NCI-H2196 (cell line): ENCODE results near the gene KLF16.

Experiments
- DNase-seq: peaks from one replicate; lab custom pipeline; 2025; ENCODE audit not compliant: unreplicated experiment; lab: John Stamatoyannopoulos, UW

The KLF16 gene

DNA sequence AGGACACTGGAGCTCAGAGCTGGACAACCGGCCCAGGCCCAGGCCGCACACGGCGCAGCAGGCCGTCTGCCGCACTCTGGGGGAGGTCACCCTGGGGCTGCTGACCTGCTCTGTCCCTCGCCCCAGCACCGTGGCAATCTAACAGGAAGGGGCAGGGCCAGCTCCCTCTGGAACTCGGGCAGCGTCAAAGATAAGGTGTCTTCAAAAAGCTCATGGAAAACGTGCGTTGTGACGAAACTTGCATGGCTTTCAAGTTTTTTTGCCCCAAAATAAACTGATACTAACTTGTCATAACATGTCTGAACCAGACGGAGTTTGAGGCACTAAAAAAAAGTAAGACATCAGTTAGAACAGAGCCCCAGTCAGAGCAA lies 39.1 kb downstream of the KLF16 start:
- no peak for DNase-seq

DNA sequence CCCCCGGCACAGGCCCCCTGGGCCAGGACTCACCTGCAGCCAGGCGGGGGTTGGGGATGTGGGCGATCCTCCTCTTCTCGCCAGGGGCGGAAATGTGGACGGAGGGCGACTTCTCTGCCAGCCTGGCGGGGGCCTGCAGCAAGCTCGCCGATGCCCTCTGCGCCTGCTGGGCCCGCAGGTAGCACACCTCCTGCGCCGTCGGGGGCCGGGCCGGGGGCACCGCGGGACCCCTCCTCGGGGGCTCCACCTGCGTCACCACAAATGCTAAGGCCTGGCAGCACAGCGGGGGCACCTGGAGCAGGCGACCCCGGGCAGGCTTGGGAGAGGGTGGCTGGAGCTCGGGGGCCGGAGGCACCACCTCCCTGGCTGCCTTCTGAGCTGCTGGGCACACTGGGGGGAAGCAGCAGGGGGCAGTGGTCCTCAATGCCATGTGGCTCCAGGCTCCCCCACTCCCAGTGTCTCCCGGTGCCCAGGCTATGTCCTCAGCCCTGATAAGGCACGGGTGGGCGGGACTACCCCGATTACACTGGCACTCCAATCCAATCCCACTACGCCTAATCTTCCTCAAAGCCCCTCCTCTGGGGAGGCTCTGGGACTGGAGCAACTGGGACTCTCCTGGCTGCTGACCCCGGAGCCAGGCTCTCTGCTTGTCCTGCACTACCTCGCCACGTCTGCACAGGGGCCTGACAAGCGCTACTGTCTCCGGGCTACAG lies 39.7 kb downstream of the KLF16 start:
- no peak for DNase-seq

DNA sequence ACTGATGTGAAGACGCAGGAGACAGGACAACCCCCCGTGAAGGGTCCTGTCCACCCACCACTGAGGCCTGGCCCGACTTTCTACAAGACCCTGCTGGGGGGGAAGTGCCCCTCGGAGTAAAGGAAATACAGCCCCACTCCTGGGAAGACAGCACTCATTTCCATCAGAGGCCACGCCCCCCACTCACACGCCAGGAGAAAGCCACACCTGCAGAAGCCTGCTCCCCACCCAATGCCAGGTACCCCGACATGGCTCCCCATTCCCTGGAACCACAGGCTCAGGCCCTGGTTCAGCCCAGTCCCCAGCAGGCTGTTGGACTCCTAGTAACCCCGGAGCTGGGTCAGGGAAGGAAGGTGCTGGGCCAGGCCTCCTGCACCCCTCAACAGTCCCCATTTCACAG lies 40.4 kb downstream of the KLF16 start:
- no peak for DNase-seq

DNA sequence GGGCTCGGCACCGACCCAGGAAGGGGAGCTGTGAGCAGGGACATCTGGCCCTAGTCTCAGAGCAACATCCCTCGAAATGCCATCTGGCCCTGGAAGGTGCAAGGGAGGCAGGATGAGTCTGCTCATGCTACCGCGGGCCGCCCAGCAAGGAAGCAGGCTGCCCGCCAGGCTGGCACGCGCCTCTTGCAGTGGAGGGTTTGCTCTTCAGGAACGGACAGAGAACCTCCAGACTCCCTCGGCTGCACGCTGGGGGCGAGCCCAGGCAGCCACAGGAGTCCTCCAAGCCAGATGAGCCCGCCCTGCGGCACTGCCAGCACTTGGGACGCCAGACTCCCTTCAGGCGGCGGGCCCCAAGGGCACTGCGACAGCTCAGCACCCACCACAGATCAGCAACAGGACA lies 41.2 kb downstream of the KLF16 start:
- DNase-seq, result no peak

DNA sequence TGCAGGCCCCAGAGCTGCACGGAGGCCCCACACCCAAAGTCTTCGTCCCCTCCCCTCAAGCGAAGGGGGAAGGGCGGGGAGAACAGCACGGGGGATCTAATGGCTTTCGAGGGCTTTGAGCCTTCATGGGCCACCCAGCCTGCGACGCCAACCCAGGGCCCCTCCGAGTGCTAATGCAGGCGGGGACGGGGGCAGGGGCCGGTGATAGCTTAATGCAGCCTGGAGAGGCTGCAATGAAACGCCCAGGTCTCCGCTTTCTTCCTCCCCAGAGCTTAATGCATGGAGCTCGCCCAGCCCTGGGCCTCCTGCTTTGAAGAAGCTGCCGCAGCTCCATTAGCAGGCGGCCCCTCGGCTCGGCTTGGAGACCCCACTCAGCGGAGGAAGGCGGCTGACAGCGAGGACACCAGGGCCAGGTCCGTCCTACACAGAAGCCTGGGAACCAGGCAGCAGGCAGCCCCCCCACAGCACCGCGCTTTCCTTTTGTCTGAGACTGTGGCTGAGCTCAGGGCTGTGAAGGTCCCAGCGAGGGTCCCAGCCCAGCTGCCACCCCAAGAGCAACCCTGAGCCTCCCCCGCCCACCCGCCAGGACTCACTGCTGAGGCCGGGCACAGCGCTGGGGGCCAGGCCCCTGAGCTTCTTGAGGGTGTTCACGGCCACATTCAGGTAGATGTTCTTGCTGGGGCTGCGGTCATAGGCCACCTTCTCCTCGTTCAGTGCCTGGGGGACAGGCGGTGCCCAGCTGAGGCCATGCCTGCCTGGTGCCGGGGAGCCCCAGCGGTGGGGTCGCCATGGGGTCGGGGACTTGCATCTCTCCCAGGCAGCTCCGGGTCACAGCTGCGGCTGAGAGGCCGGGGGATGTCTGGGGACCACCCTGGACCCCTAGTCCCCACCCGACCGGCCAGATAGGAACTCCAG lies 43.8 kb downstream of the KLF16 start:
- no peak for DNase-seq

DNA sequence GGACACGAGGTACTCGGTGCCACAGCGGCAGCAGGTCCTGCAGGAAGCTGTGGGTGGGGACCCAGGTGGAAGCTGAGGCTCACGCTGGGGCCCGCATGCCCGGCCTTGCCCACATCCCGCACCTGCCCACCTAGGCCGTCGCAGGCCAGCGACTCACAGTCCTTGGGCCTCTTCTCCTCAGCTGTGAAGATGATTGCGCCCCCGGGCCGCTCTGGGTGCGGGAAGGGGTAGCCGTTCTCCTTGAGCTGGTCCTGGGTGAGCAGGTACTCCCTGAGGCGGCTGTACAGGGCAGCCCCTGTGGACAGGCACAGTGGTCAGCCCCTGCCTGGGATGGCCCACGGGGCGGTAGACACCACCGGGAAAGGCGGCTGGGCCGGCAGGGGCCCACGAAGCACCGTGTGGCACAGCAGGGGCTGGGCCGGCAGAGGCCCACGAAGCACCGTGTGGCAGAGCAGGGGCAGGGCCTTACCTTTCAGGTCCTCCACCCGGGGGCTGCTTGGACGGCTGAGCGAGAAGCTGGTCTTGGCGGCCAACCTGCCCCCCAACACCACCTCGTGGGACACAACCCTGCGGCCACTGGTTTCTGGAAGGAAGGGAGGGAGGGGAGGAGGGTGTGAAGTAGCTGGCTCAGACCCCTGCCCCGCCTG lies 44.7 kb downstream of the KLF16 start:
- no peak for DNase-seq

DNA sequence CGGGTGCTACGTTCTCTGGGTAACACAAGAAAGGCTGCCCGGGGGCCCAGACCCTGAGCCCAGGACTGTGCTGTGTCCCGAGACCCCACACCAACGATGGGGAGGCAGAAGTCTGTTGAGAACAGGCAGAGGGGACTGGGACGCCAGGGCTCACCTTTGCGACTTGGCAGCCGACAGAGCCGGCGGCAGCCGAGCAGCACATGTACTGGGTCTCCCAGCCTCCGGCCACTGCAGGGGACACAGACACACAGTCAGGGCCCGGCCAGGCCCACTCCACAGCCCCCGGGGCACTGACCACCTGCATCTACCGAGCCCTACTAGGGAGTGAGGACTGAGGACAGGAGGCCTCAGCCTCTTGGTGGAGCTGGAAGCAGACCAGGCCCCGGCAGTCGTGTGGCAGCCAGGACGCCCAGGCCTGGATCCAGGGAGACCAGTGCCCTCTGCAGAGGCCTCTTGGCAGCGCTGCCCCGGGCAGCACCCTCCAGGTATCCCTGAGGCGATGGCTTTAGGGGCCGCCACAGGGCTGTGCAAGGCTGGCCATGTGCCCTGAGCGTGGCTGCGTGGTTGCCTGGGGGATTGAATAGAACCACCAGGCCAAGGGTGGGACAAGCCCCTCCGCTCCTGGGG lies 45.7 kb downstream of the KLF16 start:
- no peak for DNase-seq

DNA sequence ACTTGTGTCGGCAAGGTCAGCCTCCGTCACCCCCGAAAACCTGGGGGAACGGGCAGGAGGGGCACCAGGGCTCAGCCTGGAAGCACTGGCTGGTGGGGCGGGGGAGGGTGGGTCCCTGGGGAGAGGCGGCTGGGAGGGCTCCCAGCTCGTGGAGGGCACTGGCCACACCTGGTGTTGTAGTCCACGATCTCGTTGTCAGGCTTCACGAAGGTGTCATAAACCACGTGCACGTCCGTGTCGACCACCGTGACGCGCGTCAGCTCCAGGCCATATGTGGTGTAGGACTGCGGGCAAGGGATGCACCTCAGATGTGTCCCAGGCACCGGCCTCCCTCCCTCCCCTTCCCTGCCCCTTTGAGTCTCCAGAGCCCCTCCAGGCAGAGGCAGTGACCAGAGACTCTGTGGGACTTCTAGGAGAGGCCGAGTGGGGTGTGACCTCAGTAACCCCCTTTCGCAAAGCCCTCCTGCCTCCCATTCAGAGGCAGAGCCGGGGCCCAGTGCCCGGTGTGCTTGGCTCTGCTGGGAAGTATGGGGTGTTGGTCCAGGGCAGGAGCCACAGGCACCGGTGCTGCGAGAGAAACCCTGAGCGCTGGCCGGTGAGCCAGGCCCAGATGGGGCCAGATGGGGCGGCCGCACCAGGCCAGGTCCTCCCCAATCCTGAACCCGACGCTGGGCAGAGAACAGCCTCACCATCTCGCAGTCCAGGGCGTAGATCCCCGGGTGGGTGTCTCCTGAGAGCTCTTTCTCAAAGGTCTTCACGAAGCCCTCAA lies 46.7 kb downstream of the KLF16 start:
- no peak for DNase-seq

DNA sequence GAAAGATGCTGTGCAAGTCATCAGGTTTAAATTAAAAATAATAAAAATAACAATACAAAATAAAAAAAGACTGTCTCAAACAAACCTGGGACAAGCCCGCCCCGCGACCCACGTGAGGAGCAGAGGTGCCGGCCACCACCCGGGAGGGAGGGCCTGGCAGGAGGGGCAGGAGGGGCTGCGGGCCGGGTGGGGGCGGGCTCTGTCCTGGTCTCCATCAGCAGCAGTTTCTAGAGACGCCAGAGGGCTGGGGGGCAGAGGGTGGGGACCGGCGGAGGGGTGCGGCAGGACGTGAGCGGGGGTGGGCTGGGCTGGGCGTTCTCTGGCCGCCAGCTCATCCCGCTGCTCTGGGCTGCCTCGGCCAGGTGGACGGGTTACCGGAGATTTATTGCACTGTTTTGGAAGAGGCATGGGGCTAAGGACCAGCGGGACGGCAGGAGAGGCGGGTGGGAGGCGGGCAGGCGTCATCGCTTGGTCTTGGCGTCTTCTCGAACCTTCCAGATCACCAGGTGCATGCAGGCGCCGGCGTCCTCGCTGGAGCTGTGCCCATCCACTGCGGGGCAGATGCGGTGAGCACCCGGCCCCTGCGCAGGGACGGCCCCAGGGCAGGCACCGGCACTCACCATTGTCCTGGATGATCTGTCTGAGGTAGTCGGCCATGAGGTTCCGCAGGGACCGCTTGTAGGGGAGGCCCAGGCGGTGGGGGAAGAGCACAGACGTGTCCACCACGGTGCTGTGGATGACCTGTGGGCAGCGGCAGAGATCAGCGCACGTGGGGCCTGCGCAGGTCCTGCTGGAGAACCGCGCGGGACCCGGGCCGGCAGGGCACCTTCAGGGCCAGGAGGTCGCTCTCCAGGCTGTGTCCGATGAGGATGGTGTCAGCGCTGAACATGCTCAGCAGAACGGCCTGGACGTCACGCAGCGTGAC lies 47.5 kb downstream of the KLF16 start:
- DNase-seq, result no peak

DNA sequence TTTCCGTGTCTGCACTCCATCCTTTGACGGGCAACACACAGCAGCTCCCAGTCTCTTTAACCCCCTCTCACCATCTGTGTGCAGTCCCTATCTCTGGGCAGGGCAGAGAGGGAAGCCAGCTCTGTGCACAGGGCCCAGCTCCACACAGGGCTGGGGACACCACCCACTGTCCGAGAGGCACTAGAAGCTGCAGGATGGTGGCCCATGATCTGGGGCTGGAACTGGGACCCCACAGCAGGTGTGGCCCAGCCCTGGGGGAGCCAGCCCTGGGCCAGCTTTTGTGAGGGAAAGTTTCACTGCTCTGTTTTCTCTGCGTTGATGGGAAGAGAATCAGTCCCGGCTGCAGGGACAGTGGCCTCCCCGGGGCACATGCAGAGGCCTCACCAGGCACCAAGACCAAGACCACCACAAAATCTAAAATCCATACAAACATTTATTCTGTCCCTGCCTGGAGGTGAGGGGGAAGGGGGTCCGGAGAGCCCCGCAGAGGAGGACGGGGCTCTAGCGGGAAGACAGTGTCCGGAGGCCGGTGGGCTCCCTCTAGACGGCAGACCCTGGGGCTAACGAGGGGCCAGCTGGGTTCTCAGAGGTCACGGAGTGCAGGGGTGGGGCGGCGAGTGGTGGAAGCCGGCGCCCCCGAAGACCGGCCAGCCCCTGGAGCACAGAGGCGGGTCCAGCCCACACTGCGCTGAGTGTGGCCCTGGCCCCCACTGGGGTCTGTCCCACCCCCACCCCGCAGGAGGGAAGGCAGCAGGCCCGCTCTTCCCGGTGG lies 48.4 kb downstream of the KLF16 start:
- DNase-seq, result no peak

DNA sequence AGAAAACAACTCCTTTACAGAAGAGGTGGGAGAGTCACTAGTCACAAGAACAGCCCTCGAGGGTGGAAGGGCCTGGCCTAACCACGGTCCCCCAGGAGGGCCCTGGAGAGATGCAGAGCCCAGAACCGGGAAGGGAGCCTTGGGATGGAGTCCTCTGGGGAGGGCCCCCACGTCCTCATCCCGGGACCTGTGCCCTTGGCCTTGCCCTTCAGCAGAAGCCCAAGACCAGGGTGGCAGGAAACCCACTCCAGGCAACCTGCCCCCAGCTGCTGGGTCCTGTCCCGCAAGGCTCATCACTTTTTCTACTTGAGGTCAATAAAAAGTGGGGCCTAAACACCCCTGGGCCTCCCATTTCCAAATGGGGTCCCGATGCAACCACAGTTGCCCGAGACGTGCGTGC lies 49.0 kb downstream of the KLF16 start:
- no peak for DNase-seq

DNA sequence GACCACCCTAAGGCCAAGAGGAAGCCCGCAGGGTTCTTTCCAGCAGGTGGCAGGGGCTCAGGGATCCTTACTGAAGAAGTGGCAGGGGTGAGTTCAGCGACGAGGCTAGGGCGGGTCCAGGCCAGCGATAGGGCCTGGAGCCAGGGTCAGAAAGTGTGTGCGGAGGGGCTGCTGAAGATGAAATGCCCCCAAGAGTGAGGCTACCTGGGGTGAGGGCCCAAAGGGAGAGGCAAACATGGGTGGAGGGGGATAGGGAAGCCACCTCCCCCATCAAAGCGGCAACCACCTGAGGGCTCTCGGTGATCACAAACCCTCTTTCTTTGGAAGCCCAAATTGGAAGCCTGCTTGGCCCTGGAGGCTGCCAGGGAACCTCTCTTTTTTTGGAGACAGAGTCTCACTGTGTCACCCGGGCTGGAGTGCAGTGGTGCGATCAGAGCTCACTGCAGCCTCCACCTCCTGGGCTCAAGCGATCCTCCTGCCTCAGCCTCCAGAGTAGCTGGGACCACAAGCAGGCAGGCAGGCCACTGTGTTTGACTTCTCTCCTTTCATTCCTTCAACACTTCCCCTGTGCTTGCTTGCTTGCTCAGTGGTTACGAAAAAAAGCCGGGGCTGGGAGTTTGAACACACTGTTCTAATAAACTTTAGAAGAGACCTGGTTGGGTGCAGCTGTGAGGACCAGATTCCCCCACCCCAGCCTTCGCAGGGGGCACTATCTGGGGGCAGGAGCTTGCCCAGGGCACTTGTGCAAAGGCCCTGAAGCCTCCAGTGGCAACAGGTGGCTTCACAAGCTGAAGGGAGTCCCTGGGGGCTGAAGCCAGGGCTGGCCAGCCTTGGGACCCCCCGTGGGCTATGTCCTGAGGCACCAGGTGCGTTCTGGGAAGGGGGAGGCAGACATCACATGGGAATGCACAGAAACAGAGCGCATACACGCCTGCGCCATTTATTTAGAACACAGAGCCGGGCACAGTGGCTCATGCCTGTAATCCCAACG lies 49.9 kb downstream of the KLF16 start:
- no peak for DNase-seq

DNA sequence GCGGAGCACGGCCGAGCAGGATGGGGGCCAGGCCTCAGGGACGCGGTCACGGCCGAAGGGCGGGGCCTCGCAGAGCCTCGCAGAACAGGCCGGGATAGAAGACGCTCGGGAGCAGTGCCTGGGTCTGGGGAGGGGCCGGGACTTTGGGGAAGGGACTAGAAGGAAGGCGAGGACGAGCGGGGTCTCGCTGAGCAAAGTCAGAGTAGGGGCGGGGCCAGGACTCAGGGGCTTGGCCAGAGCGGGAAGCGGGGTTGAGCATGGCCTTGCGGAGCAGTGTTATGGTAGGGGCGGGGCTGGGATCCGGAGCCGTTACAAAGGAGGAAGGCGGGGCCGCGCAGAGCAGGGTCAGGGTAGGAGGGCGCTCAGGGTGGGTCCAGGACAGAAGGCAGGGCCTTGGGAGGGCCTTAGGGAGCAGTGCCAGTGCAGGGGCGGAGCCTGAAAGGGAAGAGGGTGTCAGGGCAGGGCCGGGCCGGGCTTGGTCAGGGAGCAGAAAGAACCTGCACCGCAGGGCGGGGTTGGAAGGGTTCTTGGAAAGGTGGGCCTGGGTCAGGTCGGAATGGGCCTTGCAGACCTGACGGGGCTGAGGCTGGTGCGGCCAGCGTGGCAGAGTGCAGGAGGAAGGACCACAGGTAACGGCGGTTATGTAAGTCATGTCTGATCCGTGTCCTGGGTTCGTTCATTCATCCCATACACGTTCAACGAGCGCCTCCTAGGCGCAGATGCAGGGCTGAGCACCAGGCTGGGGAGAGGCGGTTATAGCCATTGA lies 50.8 kb downstream of the KLF16 start:
- peak; percentile 96 for DNase-seq

DNA sequence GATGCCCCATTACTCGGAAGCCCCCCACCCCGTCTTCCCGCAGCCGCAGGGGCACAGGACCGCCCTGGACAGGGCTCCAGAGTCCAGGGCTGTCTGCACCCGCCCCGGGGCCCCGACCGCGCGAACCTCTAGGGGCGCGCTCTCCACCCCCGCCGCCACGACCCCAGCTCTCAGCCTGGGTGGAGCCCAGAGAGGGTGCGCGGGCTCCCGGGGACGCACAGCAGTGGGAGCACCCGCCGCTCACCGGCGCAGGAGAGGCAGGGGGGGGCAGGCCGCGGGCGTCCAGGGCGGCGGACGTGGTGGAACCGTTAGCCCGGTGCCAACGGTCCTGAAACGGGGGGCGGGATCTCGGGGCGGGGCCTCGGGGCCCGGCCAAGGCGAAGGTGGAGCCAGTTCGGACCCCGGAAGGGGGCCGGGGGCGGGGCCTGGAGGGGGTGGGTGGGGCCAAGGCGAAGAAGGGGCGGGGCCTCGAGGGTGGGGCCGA lies 51.4 kb downstream of the KLF16 start, which contains the start of gene ATP8B3:
Gene ATP8B3, minus strand, starts transcription at position 335 of the 484 bp plus-strand sequence. CDS start 540 bp downstream, outside the sequence.
- no peak for DNase-seq

DNA sequence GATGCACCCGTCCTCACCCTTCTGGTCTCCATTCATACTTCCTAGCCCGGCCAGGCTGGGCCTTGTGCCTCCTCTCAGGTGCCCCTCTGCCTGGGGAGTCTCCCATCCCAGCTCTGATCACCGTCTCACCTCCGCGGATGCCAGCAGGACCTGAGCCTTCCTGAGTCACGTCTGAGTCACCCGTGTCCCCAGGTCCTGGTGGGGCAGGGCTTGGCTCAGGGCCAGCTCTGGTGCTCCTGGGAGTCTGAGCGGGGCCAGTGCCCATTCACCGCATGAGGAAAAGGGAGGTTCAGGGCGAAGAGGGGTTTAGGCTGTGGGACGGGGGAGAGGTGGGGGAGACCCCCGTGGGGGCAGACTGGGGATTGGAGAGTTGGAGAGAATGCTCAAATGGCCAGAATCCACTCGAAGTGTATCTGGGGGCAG lies 51.9 kb downstream of the KLF16 start:
- peak; percentile 15 for DNase-seq

DNA sequence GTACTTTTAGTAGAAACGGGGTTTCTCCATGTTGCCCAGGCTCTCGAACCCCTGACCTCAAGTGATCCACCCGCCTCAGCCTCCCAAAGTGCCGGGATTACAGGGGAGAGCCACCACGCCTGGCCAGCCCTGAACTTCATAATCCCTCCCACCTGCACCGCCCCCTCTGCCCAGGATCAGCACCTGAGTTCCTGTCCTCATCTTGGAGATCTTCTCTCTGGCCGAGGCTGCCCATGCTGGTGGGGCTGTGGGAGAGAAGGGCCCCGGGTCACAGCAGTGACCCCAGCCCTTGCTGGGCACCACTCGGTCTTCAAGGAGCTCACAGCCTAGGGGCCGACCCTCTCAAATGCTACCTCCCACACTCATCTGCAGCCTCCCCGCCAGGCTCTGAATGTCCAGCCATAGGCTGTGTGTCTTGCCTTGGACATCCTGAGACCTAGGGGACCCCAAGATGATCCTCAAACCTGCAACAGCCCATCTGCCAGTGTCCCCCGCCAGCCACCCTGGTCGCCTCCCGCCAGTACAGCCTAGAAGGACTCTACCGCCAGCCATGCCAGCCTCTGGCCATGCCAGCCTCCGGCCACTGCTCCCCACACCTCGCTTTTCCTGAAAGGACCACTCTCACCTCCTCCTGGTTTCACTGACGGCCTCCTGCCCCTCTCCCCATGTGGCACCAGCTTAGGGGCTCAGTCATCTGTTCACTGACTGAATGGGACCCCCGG lies 52.8 kb downstream of the KLF16 start:
- DNase-seq, result no peak
